Upper lobe of right lung (tissue), 1 donor: ENCODE measurements around the gene MOB1A. TPM values are rescaled to one million over a fixed set of nuclear protein-coding genes. Genes with fewer than 3 reads are reported as not detected.

Experiments used
- ATAC-seq: fragments of 200-7000 bp; cut with Tn5 transposase; one replicate; pipeline ENCODE4 v1.9.1; 2020; ENCODE audit warnings: mild to moderate bottlenecking, moderate library complexity
- DNase-seq: peaks from one replicate; pipeline ENCODE4 v3.0.0-alpha.2; 2020
- H3K27ac ChIP-seq: fragments of 200-600 bp; one replicate; pipeline ENCODE4 v1.8.0; 2022
- H3K27me3 ChIP-seq: fragments of 200-600 bp; one replicate; pipeline ENCODE4 v1.8.0; 2022; ENCODE audit warnings: mild to moderate bottlenecking
- H3K36me3 ChIP-seq: fragments of 200-600 bp; one replicate; pipeline ENCODE4 v1.8.0; 2022
- H3K4me1 ChIP-seq: fragments of 200-600 bp; one replicate; pipeline ENCODE4 v1.8.0; 2022
- H3K4me3 ChIP-seq: fragments of 200-600 bp; one replicate; pipeline ENCODE4 v1.8.0; 2022; ENCODE audit warnings: mild to moderate bottlenecking
- H3K9me3 ChIP-seq: fragments of 200-600 bp; one replicate; pipeline ENCODE4 v1.8.0; 2022
- CTCF ChIP-seq: fragments of 200-600 bp; IDR thresholded peaks from one replicate; pipeline ENCODE4 v1.8.0; 2022; ENCODE audit warnings: antibody characterized with exemption
- intact Hi-C: fragments of 100-400 bp; cut with DNase I; formaldehyde crosslinking; loops from one replicate; pipeline ENCODE4 v1.11.0; 2022
- total RNA-seq: library from RNA; stranded (reverse); fragmentation: NEBNext Ultra II Directional; extraction: Animal tissue kit (Norgen Biotek cat#: 25700); gene quantifications from one replicate; pipeline ENCODE4 v1.2.1, GENCODE V29; 2021
- donor health status: DM: no; HTN: yes; CAD: no; lungs with severe emphysema.

Gene MOB1A
- total RNA-seq, 1 donor from 2014 or later = 120 TPM

DNA sequence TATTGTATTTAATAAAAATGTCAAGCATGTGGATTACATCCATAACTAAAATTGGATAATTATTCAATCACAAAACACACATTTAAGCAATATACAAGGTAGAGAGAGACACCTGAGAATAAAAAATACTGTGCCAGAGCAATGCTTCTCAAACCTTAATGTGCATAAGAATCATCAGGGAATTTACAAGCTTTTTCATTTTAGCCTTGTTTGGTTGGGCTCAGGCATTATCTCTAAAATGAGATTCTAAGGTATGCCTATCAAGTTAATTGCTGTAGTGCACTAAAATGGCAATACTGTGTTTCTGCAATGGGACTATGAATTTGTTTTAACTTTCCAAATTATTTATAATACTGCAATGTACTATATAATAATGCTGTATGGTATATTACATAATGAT is 983 bp downstream of the MOB1A start:
- ATAC-seq (no peak), DNase-seq (no peak)
- no peaks in the 10 kb centered on the region for H3K9me3 ChIP-seq
- TF ChIP-seq CTCF = no peak
- peaks cover 30% of the 10 kb centered on the region for H3K4me1 ChIP-seq
- H3K27ac ChIP-seq = peak overlapping the region; percentile 92
- H3K27me3 ChIP-seq = no peaks in the 10 kb centered on the region
- peak overlapping the region; percentile 79 for H3K4me3 ChIP-seq
- intact Hi-C loops = no loop called here
- H3K36me3 ChIP-seq = peaks cover 1% of the 10 kb centered on the region

DNA sequence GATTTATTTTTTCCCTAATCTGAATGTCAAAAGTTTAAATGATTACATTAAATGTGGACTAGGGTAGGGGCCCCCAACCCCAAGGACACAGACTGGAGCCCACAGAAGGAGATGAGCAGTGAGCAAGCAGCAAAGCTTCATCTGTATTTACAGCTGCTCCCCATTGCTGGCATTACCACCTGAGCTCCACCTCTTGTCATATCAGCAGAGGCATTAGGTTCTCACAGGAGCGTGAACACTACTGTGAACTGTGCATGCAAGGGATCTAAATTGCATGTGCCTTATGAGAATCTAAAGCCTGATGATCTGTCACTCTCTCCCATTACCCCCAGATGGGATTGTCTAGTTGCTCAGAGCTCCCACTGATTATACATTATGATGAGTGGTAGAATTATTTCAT is 3.8 kb downstream of the MOB1A start:
- no peak for TF ChIP-seq CTCF
- intact Hi-C loops = no loop called here
- Histone ChIP-seq H3K36me3 (peaks cover 29% of the 10 kb centered on the region), H3K4me3 (no peak overlapping the region), H3K9me3 (no peaks in the 10 kb centered on the region), H3K4me1 (peaks cover 26% of the 10 kb centered on the region), H3K27ac (no peak overlapping the region), H3K27me3 (no peaks in the 10 kb centered on the region)
- ATAC-seq = no peak
- DNase-seq = no peak

DNA sequence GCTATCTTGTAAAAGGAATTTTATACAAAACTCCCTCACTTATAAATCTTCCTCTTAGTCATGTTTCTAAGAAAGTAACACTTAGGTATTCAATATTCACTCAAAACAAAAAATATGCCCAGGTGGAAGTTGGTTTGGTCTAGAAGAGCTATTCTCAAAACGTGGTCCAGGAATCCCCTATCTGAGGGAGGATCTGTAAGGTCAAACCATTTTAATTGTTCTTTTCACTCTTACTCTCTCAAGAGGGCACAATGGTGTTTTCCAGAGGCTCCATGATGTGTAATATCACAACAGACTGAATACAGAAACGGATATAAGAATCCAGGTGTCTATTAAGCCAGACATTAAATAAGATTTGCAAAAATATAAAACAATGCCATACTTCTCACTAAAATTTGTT is 9.9 kb downstream of the MOB1A start:
- intact Hi-C loops = no loop called here
- ATAC-seq = no peak
- peaks cover 91% of the 10 kb centered on the region for H3K36me3 ChIP-seq

DNA sequence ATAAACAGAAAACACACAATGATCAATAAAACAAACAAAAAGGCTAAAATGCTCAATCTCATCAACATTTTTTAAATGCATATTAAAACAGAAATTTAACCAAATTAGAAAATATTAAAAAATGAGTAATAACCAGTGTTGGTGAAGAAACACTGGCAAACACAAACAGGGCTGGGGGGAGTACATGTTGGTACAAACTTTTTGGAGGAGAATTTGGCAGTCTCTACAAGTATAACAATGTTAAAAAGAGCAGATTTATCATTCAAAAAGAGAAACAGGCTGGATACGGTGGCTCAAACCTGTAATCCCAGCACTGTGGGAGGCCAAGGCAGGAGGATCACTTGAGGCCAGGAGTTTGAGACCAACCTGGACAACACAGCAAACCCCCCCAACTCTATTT is 13.9 kb downstream of the MOB1A start:
- Histone ChIP-seq H3K27ac (no peak overlapping the region), H3K9me3 (no peaks in the 10 kb centered on the region), H3K27me3 (no peaks in the 10 kb centered on the region), H3K4me1 (no peaks in the 10 kb centered on the region), H3K4me3 (no peak overlapping the region), H3K36me3 (peaks cover 100% of the 10 kb centered on the region)
- TF ChIP-seq CTCF = no peak
- DNase-seq (no peak), ATAC-seq (no peak)
- intact Hi-C loops = no loop called here

More for the DNA sequence above, 9.9 kb downstream of the MOB1A start:
- Histone ChIP-seq H3K27me3 (no peaks in the 10 kb centered on the region), H3K4me3 (no peak overlapping the region), H3K9me3 (no peaks in the 10 kb centered on the region), H3K4me1 (no peaks in the 10 kb centered on the region), H3K27ac (no peak overlapping the region)
- TF ChIP-seq CTCF = no peak
- no peak for DNase-seq

- peaks cover 100% of the 10 kb centered on the region for H3K36me3 ChIP-seq
- no peaks in the 10 kb centered on the region for H3K27me3 ChIP-seq
- no peak for DNase-seq
- no peak overlapping the region for H3K27ac ChIP-seq
- ATAC-seq = no peak
- no peak for TF ChIP-seq CTCF
- intact Hi-C loops = no loop called here
- H3K4me3 ChIP-seq = no peak overlapping the region
- no peaks in the 10 kb centered on the region for H3K9me3 ChIP-seq
- no peaks in the 10 kb centered on the region for H3K4me1 ChIP-seq
Observed at GRCh38 chr2:74162951-74163350, 15.7 kb downstream of the MOB1A start.

- peaks cover 91% of the 10 kb centered on the region for H3K36me3 ChIP-seq
- no peak for TF ChIP-seq CTCF
Observed at GRCh38 chr2:74155830-74156229, 22.8 kb downstream of the MOB1A start.

More at GRCh38 chr2:74155830-74156229, 22.8 kb downstream of the MOB1A start:
- Histone ChIP-seq H3K9me3 (no peaks in the 10 kb centered on the region), H3K4me1 (no peaks in the 10 kb centered on the region), H3K4me3 (no peak overlapping the region), H3K27me3 (no peaks in the 10 kb centered on the region), H3K27ac (no peak overlapping the region)
- intact Hi-C loops = no loop called here
- ATAC-seq (no peak), DNase-seq (no peak)
